HUES64 (cell line): ENCODE data around the gene COG2.
A peak's percentile ranks its signal among the peaks of the same experiment; 100 is the strongest.

Experiments
- H3K27ac ChIP-seq: 2 replicates; pipeline ENCODE4 v1.7.0; 2013; ENCODE audit warnings: low read depth, low read length, inconsistent platforms
- H3K27me3 ChIP-seq: 2 replicates; pipeline ENCODE4 v1.6.1; 2013; ENCODE audit warnings: mild to moderate bottlenecking, low read length; ENCODE audit not compliant: insufficient read depth
- H3K36me3 ChIP-seq: 2 replicates; pipeline ENCODE4 v1.6.1; 2013; ENCODE audit warnings: mild to moderate bottlenecking, low read length; ENCODE audit not compliant: insufficient read depth
- H3K4me1 ChIP-seq: 2 replicates; pipeline ENCODE4 v1.6.1; 2013; ENCODE audit warnings: mild to moderate bottlenecking, low read length, moderate library complexity; ENCODE audit not compliant: insufficient read depth
- H3K4me3 ChIP-seq: 2 replicates; pipeline ENCODE4 v1.5.1; 2013; ENCODE audit warnings: mild to moderate bottlenecking, low read length, moderate library complexity
- H3K9ac ChIP-seq: 2 replicates; pipeline ENCODE4 v1.6.1; 2013; ENCODE audit warnings: mild to moderate bottlenecking, low read depth, low read length
- H3K9me3 ChIP-seq: 2 replicates; pipeline ENCODE4 v1.6.1; 2013; ENCODE audit warnings: low read depth, low read length; ENCODE audit not compliant: insufficient read depth
- WGBS: fragments of 150-250, 120-280 bp; methylation state at CpG from one replicate; pipeline ENCODE4 v1.1.7; 2013; ENCODE audit warnings: missing lambda C conversion rate; 5-methylcytosine and 5-hydroxymethylcytosine counted together

Gene COG2

GRCh38 chr1:230627767-230628166, 14.5 kb upstream of the COG2 start:
- 88% methylated on average over 2 of the region's 2 CpGs for WGBS
- no peaks in the 10 kb centered on the region for H3K9me3 ChIP-seq
- no peaks in the 10 kb centered on the region for H3K27me3 ChIP-seq
- H3K4me1 ChIP-seq = 0 out of 2 replicates have a peak, but pooled peaks cover 2% of the 10 kb centered on the region
- H3K4me3 ChIP-seq = no peak overlapping the region
- no peak overlapping the region for H3K9ac ChIP-seq
- no peak overlapping the region for H3K27ac ChIP-seq
- H3K36me3 ChIP-seq = no peaks in the 10 kb centered on the region

- Histone ChIP-seq H3K4me3 (no peak overlapping the region), H3K9me3 (no peaks in the 10 kb centered on the region), H3K27me3 (no peaks in the 10 kb centered on the region), H3K9ac (no peak overlapping the region), H3K4me1 (0 out of 2 replicates have a peak, but pooled peaks cover 2% of the 10 kb centered on the region), H3K27ac (no peak overlapping the region), H3K36me3 (no peaks in the 10 kb centered on the region)
Observed at GRCh38 chr1:230629511-230629910, 12.8 kb upstream of the COG2 start.

- Histone ChIP-seq H3K27ac (no peak overlapping the region), H3K36me3 (no peaks in the 10 kb centered on the region), H3K27me3 (no peaks in the 10 kb centered on the region), H3K4me3 (no peak overlapping the region), H3K9me3 (no peaks in the 10 kb centered on the region), H3K9ac (no peak overlapping the region), H3K4me1 (0 out of 2 replicates have a peak, but pooled peaks cover 2% of the 10 kb centered on the region)
- 85% methylated on average over 1 of the region's 1 CpG for WGBS
Observed at GRCh38 chr1:230631477-230631876, 10.8 kb upstream of the COG2 start.

GRCh38 chr1:230632273-230632873, 9.9 kb upstream of the COG2 start:
- Histone ChIP-seq H3K9ac (no peak overlapping the region), H3K27ac (no peak overlapping the region), H3K27me3 (no peaks in the 10 kb centered on the region), H3K36me3 (no peaks in the 10 kb centered on the region), H3K9me3 (no peaks in the 10 kb centered on the region), H3K4me3 (no peak overlapping the region), H3K4me1 (0 out of 2 replicates have a peak, but pooled peaks cover 2% of the 10 kb centered on the region)
- 74% methylated on average over 4 of the region's 4 CpGs for WGBS

GRCh38 chr1:230633469-230633868, 8.8 kb upstream of the COG2 start:
- Histone ChIP-seq H3K9ac (no peak overlapping the region), H3K4me3 (no peak overlapping the region), H3K36me3 (no peaks in the 10 kb centered on the region), H3K27me3 (no peaks in the 10 kb centered on the region), H3K4me1 (0 out of 2 replicates have a peak, but pooled peaks cover 2% of the 10 kb centered on the region), H3K27ac (no peak overlapping the region), H3K9me3 (no peaks in the 10 kb centered on the region)
- 92% methylated on average over 2 of the region's 2 CpGs for WGBS

- H3K4me3 ChIP-seq = no peak overlapping the region
- 0 out of 2 replicates have a peak, but pooled peaks cover 2% of the 10 kb centered on the region for H3K4me1 ChIP-seq
- no peaks in the 10 kb centered on the region for H3K27me3 ChIP-seq
- no peaks in the 10 kb centered on the region for H3K9me3 ChIP-seq
- no peak overlapping the region for H3K9ac ChIP-seq
- H3K27ac ChIP-seq = no peak overlapping the region
- WGBS = 98% methylated on average over 5 of the region's 5 CpGs
- no peaks in the 10 kb centered on the region for H3K36me3 ChIP-seq
Observed at GRCh38 chr1:230634384-230634783, 7.9 kb upstream of the COG2 start.

GRCh38 chr1:230636575-230637148, 5.6 kb upstream of the COG2 start:
- Histone ChIP-seq H3K27me3 (no peaks in the 10 kb centered on the region), H3K4me1 (peaks cover 6% of the 10 kb centered on the region; the same call in 1 of the 2 replicates), H3K9ac (no peak overlapping the region), H3K4me3 (no peak overlapping the region), H3K9me3 (no peaks in the 10 kb centered on the region), H3K27ac (no peak overlapping the region), H3K36me3 (no peaks in the 10 kb centered on the region)
- WGBS = 87% methylated on average over 7 of the region's 7 CpGs

GRCh38 chr1:230639714-230640209, 2.5 kb upstream of the COG2 start:
- no peaks in the 10 kb centered on the region for H3K36me3 ChIP-seq
- no peaks in the 10 kb centered on the region for H3K9me3 ChIP-seq
- no peak overlapping the region for H3K4me3 ChIP-seq
- H3K9ac ChIP-seq = no peak overlapping the region
- WGBS = 92% methylated on average over 5 of the region's 5 CpGs
- no peaks in the 10 kb centered on the region for H3K27me3 ChIP-seq
- H3K4me1 ChIP-seq = peaks cover 10% of the 10 kb centered on the region; the same call in 1 of the 2 replicates
- no peak overlapping the region for H3K27ac ChIP-seq

- H3K27ac ChIP-seq = no peak overlapping the region
Observed at GRCh38 chr1:230641346-230641745, 935 bp upstream of the COG2 start.

GRCh38 chr1:230641900-230642262, 400 bp upstream of the COG2 start:
- peaks cover 11% of the 10 kb centered on the region; the same call in 1 of the 2 replicates for H3K36me3 ChIP-seq
- peak overlapping the region; percentile 59 for H3K9ac ChIP-seq
- peaks cover 10% of the 10 kb centered on the region; the same call in 1 of the 2 replicates for H3K4me1 ChIP-seq
- H3K27ac ChIP-seq = no peak overlapping the region
- 3% methylated on average over 18 of the region's 18 CpGs for WGBS
- H3K4me3 ChIP-seq = peak overlapping the region; percentile 100
- no peaks in the 10 kb centered on the region for H3K9me3 ChIP-seq
- no peaks in the 10 kb centered on the region for H3K27me3 ChIP-seq

More at GRCh38 chr1:230641346-230641745, 935 bp upstream of the COG2 start:
- 87% methylated on average over 6 of the region's 6 CpGs for WGBS
- H3K9ac ChIP-seq = peak overlapping the region; percentile 59; the same call in 1 of the 2 replicates
- H3K27me3 ChIP-seq = no peaks in the 10 kb centered on the region
- H3K9me3 ChIP-seq = no peaks in the 10 kb centered on the region
- H3K4me1 ChIP-seq = peaks cover 10% of the 10 kb centered on the region; the same call in 1 of the 2 replicates
- H3K4me3 ChIP-seq = peak overlapping the region; percentile 100
- H3K36me3 ChIP-seq = peaks cover 10% of the 10 kb centered on the region; the same call in 1 of the 2 replicates

GRCh38 chr1:230643908-230644307, 1.6 kb downstream of the COG2 start:
- Histone ChIP-seq H3K9ac (no peak overlapping the region), H3K27ac (no peak overlapping the region), H3K9me3 (no peaks in the 10 kb centered on the region), H3K36me3 (peaks cover 11% of the 10 kb centered on the region; the same call in 1 of the 2 replicates), H3K27me3 (no peaks in the 10 kb centered on the region), H3K4me1 (peaks cover 10% of the 10 kb centered on the region; the same call in 1 of the 2 replicates), H3K4me3 (peak overlapping the region; percentile 100)
- WGBS = 57% methylated on average over 4 of the region's 4 CpGs
